Activated T-cell treated with anti-CD3 and anti-CD28 coated beads for 4 hours (primary cell): ENCODE data around the gene IRGM.
A peak's percentile ranks its signal among the peaks of the same experiment; 100 is the strongest.
"Not testable (repeated sequence)": the region's sequence is repeated elsewhere in the genome, so short reads cannot be mapped to it uniquely, and the experiment has no call there.

ENCODE experiments used
- DNase-seq: peaks from one replicate; pipeline ENCODE4 v3.0.0-alpha.2; 2020

Gene IRGM

GRCh38 chr5:150846308-150846653 lies at the start of gene IRGM:
Gene IRGM (plus strand): TSS chr5:150846521. CDS start chr5:150848124, 1,603 bp downstream.
- not testable (repeated sequence) for DNase-seq

- DNase-seq: no peak
Observed at GRCh38 chr5:150797384-150797783, 48.9 kb upstream of the IRGM start.

- no peak for DNase-seq
Observed at GRCh38 chr5:150801117-150801927, 45.0 kb upstream of the IRGM start.

- DNase-seq: no peak
Observed at GRCh38 chr5:150804388-150804787, 41.9 kb upstream of the IRGM start.

GRCh38 chr5:150809363-150809762 lies 37.0 kb upstream of the IRGM start:
- no peak for DNase-seq

- DNase-seq: no peak
Observed at GRCh38 chr5:150815010-150815409, 31.3 kb upstream of the IRGM start.

- no peak for DNase-seq
Observed at GRCh38 chr5:150816946-150817345, 29.4 kb upstream of the IRGM start.

- no peak for DNase-seq
Observed at GRCh38 chr5:150829744-150830143, 16.6 kb upstream of the IRGM start.

- not testable (repeated sequence) for DNase-seq
Observed at GRCh38 chr5:150831821-150832220, 14.5 kb upstream of the IRGM start.

- no peak for DNase-seq
Observed at GRCh38 chr5:150836064-150836463, 10.3 kb upstream of the IRGM start.

GRCh38 chr5:150836703-150837102 lies 9.6 kb upstream of the IRGM start:
- DNase-seq: no peak

- not testable (repeated sequence) for DNase-seq
Observed at GRCh38 chr5:150845185-150845859, 999 bp upstream of the IRGM start.

GRCh38 chr5:150846654-150847333 lies 473 bp downstream of the IRGM start:
- DNase-seq: peak; percentile 46

GRCh38 chr5:150847334-150847695 lies 994 bp downstream of the IRGM start:
- no peak for DNase-seq

GRCh38 chr5:150848271-150848670 lies 1.9 kb downstream of the IRGM start:
- DNase-seq: no peak

- DNase-seq: no peak
Observed at GRCh38 chr5:150851039-150851438, 4.7 kb downstream of the IRGM start.

- DNase-seq: no peak
Observed at GRCh38 chr5:150853561-150853960, 7.2 kb downstream of the IRGM start.

GRCh38 chr5:150856700-150857099 lies 10.4 kb downstream of the IRGM start:
- DNase-seq: not testable (repeated sequence)

- no peak for DNase-seq
Observed at GRCh38 chr5:150860246-150860821, 14.0 kb downstream of the IRGM start.

GRCh38 chr5:150862070-150862469 lies 15.7 kb downstream of the IRGM start:
- no peak for DNase-seq

- no peak for DNase-seq
Observed at GRCh38 chr5:150879358-150879757, 33.0 kb downstream of the IRGM start.

GRCh38 chr5:150895431-150896428 lies 49.4 kb downstream of the IRGM start:
- no peak for DNase-seq
